ENCODE measurements around the gene CEL.

Gene CEL

GRCh38 chr9:133103987-133104505 lies 42.3 kb downstream of the CEL start:
- no peak for DNase-seq (ENCODE audit: low read depth in 2 of 2)

- DNase-seq (ENCODE audit: low read depth in 2 of 2) = no peak
These were observed 43.1 kb downstream of the CEL start for GRCh38 chr9:133104718-133105460.

GRCh38 chr9:133105461-133105770 lies 43.6 kb downstream of the CEL start:
- no peak for DNase-seq (ENCODE audit: low read depth in 2 of 2)

GRCh38 chr9:133106511-133107244 lies 44.9 kb downstream of the CEL start:
- DNase-seq (ENCODE audit: low read depth in 2 of 2) = no peak

- DNase-seq (ENCODE audit: low read depth in 2 of 2) = no peak
These were observed 45.5 kb downstream of the CEL start for GRCh38 chr9:133107245-133107722.

GRCh38 chr9:133107961-133108793 lies 46.4 kb downstream of the CEL start:
- DNase-seq (ENCODE audit: low read depth in 2 of 2) = no peak

GRCh38 chr9:133108794-133109641 lies 47.2 kb downstream of the CEL start:
- DNase-seq (ENCODE audit: low read depth in 2 of 2) = no peak

- no peak for DNase-seq (ENCODE audit: low read depth in 2 of 2)
These were observed 48.3 kb downstream of the CEL start for GRCh38 chr9:133109931-133110650.

GRCh38 chr9:133111808-133112662 lies 50.3 kb downstream of the CEL start:
- DNase-seq (ENCODE audit: low read depth in 2 of 2) = no peak

GRCh38 chr9:133112663-133113026 lies 50.9 kb downstream of the CEL start:
- DNase-seq (ENCODE audit: low read depth in 2 of 2) = no peak

- DNase-seq (ENCODE audit: low read depth in 2 of 2) = no peak
These were observed 51.6 kb downstream of the CEL start for GRCh38 chr9:133113163-133113948.

GRCh38 chr9:133113949-133114885 lies 52.4 kb downstream of the CEL start:
- DNase-seq (ENCODE audit: low read depth in 2 of 2) = no peak

GRCh38 chr9:133114886-133115603 lies 53.3 kb downstream of the CEL start:
- no peak for DNase-seq (ENCODE audit: low read depth in 2 of 2)

- peak; percentile 58 to 73 for DNase-seq (ENCODE audit: low read depth in 2 of 2)
These were observed 54.0 kb downstream of the CEL start for GRCh38 chr9:133115604-133116345.

- no peak for DNase-seq (ENCODE audit: low read depth in 2 of 2)
These were observed 54.8 kb downstream of the CEL start for GRCh38 chr9:133116346-133117231.

Measured in stimulated activated CD4-positive, alpha-beta T cell treated with anti-CD3 and anti-CD28 coated beads, Interleukin-4, amount 100 ng/mL, for 48 hours (primary cell).